Gastrocnemius medialis (tissue), 4 donors: ENCODE measurements around the gene TAX1BP1.

Source experiments
- CTCF ChIP-seq, 5 experiments: fragments of 450-650 bp in 3 of 5; fragments of 200-600 bp in 2 of 5; sonication (generic) in 2 of 5; IDR thresholded peaks in 4 of 5; conservative IDR thresholded peaks in 1 of 5; 1 replicate in 4 of 5; 2 replicates in 1 of 5; pipeline ENCODE4 v1.5.1; 2016 to 2019; ENCODE audit warnings: antibody characterized with exemption in 5 of 5, mild to moderate bottlenecking in 3 of 5, moderate library complexity in 3 of 5
- POLR2A ChIP-seq, 2 donors: fragments of 450-650 bp; IDR thresholded peaks; one replicate each; pipeline ENCODE4 v1.6.1; 2017; ENCODE audit warnings: antibody characterized with exemption in 2 of 2, mild to moderate bottlenecking in 2 of 2, moderate library complexity in 2 of 2

GRCh38 chr7:27825891-27826290 lies 85.9 kb downstream of the TAX1BP1 start:
- TF ChIP-seq CTCF (IDR thresholded peaks at IDR 0.05 in 4 of 5, conservative IDR thresholded peaks at IDR 0.05 in 1 of 5) (no peak), POLR2A (IDR thresholded peaks at IDR 0.05) (no peak)
